Activated naive CD4-positive, alpha-beta T cell treated with anti-CD3 and anti-CD28 coated beads, Interleukin-2, amount 50 U/mL, for 24 hours (primary cell): ENCODE measurements around the gene C2CD2.
A peak's percentile ranks its signal among the peaks of the same experiment; 100 is the strongest.
"Not testable (repeated sequence)": the region's sequence is repeated elsewhere in the genome, so short reads cannot be mapped to it uniquely, and the experiment has no call there.

ENCODE experiments used
- H3K27ac Mint-ChIP-seq: one replicate; pipeline ENCODE4 v1.8.0; 2021; ENCODE audit warnings: mild to moderate bottlenecking, mixed read lengths
- H3K27me3 Mint-ChIP-seq: one replicate; pipeline ENCODE4 v1.8.0; 2021; ENCODE audit warnings: mixed read lengths
- H3K36me3 Mint-ChIP-seq: one replicate; pipeline ENCODE4 v1.8.0; 2021; ENCODE audit warnings: mixed read lengths
- H3K4me1 Mint-ChIP-seq: one replicate; pipeline ENCODE4 v1.8.0; 2021; ENCODE audit warnings: mixed read lengths
- H3K4me3 Mint-ChIP-seq: one replicate; pipeline ENCODE4 v1.8.0; 2021; ENCODE audit warnings: mild to moderate bottlenecking, mixed read lengths
- H3K9me3 Mint-ChIP-seq: one replicate; pipeline ENCODE4 v1.8.0; 2021; ENCODE audit warnings: mixed read lengths

The C2CD2 gene

DNA sequence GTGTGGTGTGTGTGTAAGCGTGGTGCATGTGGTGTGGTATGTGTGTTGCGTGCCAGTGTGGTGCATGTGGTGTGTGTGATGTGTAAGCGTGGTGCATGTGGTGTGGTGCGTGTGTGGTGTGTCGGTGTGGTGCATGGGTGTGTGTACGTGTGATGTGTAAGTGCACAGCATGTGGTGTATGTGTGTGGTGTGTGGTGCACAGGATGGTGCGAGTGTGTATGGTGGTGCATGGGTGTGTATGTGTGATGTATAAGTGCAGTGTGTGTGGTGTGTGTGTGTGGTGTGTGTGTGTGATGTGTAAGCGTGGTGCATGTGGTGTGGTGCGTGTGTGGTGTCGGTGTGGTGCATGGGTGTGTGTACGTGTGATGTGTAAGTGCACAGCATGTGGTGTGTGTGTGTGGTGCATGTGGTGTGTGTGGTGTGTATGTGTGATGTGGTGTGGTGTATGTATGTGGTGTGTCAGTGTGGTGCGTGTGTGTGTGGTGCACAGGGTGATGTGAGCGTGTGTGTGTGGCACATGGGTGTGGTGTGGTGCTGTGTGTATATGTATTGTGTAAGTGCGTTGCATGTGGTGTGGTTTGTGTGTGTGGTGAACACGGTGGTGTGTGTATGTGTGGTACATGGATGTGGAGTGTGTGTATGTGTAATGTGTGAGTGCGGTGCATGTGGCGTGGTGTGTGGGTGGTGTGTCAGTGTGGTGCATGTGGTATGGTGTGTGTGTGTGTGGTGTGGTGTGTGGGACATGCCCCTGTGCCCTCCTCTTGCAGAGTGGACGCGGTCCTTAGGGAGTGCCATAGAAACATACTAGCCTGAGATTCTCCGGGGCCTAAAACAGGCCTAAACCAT, 1.1 kb upstream of the C2CD2 start:
- peaks cover 18% of the 10 kb centered on the region for H3K4me1 Mint-ChIP-seq
- no peaks in the 10 kb centered on the region for H3K9me3 Mint-ChIP-seq
- H3K27ac Mint-ChIP-seq: peak overlapping the region; percentile 24
- H3K27me3 Mint-ChIP-seq: no peaks in the 10 kb centered on the region
- H3K36me3 Mint-ChIP-seq: no peaks in the 10 kb centered on the region
- peak overlapping the region; percentile 53 for H3K4me3 Mint-ChIP-seq

DNA sequence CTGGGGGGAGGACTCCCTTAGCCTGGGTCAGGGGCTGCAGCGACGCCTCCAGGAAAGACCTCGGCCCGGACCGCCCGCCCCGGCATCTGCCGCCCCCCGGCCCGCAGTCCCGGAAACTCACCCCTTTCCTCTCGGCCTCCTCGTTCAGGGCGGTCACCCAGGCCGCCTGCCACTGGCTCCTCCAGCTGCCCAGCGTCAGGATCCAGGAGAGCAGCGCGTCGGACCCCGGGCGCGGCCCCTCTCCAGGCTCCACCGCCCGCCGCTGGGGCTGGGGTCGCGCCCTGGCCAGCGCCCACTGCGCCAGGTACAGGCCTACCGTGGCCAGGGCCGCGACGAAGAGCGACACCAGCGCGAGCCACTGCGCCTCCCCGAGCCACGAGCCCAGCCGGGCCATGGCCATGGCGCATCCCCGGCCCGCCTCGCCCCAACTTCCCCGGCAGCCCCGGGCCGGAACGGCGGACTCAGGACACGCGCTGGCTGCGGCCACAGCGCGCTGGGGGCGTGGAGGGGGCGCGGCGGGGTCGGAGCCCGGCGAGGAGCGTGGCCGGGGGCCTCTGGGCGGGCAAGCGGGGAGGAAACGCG, 478 bp downstream of the C2CD2 start:
- H3K27ac Mint-ChIP-seq: peak overlapping the region; percentile 30
- peaks cover 18% of the 10 kb centered on the region for H3K4me1 Mint-ChIP-seq
- H3K9me3 Mint-ChIP-seq: no peaks in the 10 kb centered on the region
- H3K4me3 Mint-ChIP-seq: peak overlapping the region; percentile 77
- H3K27me3 Mint-ChIP-seq: no peaks in the 10 kb centered on the region
- no peaks in the 10 kb centered on the region for H3K36me3 Mint-ChIP-seq

DNA sequence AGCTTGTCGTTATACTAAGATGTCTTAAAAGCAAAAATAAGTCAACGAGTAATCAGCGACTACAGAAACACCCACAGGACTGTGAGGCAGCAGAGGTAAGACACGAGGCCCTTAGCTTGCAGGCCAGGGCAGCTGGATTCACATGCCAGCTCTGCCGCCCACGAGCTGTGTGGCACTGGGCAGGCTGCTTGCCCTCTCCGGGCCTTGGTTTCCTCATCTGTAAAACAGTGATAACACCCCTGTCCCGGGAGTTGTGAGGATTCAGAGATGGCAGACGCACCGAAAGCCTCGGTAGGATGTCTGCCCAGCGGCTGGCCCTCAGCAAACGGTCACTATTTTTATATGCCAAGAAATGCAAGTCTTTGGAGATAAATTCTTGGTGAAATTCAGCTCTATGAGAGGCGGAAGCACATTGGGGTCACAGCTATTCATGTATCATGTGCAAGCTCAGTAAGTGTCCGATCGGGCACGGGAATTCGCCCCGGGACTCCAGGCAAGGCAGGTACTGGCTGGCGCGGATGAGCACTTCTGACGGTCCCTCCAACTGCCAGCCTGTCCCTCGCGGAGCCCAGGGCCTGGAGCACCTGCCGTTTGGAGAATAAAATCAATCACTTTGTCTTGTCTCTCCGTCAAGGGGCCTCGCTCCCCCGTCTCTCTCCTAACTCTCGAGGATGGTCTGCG, 1.1 kb downstream of the C2CD2 start:
- H3K27ac Mint-ChIP-seq: peak overlapping the region; percentile 30
- no peaks in the 10 kb centered on the region for H3K9me3 Mint-ChIP-seq

DNA sequence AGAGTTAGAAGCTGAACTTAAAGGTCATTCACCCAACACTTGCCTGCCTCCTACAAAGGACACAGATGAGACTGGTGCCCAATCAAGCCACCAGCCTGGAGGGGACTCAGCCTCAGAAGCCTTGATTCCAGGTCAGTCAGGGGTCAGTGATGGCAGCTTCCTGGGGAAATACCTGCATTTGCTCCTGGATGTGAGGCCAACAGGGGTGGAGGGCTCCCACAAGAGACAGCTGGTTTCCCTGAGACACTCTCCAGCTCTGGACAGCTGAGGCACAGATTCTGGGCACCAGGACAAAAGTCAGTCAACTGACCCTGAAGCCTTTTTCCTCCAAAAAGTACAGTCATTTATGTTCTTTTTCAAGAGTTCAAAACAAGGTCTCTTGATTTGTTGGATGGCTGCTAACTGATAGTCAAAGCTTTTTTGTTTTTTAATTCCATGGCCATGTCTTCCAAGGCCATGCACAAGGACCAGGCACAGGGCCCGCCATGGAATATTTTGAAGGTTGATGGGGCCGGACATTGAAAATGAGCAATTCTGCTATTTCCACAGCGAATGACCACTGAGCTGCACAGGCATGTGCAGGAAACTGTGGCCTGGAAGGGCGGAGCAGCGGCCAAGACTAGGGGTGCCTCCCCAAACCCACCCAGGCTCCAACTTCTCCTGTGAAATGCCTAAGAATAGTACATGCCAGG, 1.8 kb downstream of the C2CD2 start:
- no peaks in the 10 kb centered on the region for H3K27me3 Mint-ChIP-seq
- H3K27ac Mint-ChIP-seq: peak overlapping the region; percentile 21
- peak overlapping the region; percentile 77 for H3K4me3 Mint-ChIP-seq
- no peaks in the 10 kb centered on the region for H3K36me3 Mint-ChIP-seq
- H3K4me1 Mint-ChIP-seq: peaks cover 18% of the 10 kb centered on the region
- no peaks in the 10 kb centered on the region for H3K9me3 Mint-ChIP-seq

More for the DNA sequence above, 1.1 kb downstream of the C2CD2 start:
- Mint-ChIP-seq H3K4me3 (peak overlapping the region; percentile 77), H3K4me1 (peaks cover 18% of the 10 kb centered on the region), H3K27me3 (no peaks in the 10 kb centered on the region), H3K36me3 (no peaks in the 10 kb centered on the region)

DNA sequence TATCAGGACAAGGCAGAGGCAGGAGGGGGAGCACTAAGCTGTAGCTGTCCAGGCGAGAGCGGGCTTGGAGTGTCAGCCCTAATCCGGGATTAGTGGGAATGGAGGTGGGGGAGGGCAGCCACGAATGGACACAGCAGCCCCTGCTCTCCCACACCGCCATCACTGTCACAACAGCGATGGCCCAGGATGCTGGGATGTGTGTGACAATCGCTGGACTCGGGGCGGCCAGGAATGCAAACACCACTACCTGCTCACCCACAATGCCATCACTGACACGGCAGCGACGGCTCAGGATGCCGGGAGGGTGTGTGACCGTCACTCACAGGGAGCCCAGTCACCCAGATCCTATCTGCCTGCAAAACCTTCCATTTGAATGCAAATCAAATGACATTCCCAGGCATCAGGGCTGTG, 2.9 kb downstream of the C2CD2 start:
- Mint-ChIP-seq H3K27ac (no peak overlapping the region), H3K4me3 (no peak overlapping the region), H3K27me3 (no peaks in the 10 kb centered on the region)

DNA sequence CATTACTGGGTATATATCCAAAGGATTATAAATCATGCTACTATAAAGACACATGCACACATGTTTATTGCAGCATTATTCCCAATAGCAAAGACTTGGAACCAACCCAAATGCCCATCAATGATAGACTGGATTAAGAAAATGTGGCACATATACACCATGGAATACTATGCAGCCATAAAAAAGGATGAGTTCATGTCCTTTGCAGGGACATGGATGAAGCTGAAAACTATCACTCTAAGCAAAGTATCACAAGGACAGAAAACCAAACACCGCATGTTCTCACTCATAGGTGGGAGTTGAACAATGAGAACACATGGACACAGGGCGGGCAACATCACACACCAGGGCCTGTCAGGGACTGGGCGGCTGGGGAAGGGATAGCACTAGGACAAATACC, 4.2 kb downstream of the C2CD2 start:
- H3K4me1 Mint-ChIP-seq: peaks cover 14% of the 10 kb centered on the region
- H3K36me3 Mint-ChIP-seq, H3K4me3 Mint-ChIP-seq: not testable (repeated sequence)

More for the DNA sequence above, 2.9 kb downstream of the C2CD2 start:
- peaks cover 18% of the 10 kb centered on the region for H3K4me1 Mint-ChIP-seq
- H3K9me3 Mint-ChIP-seq: no peaks in the 10 kb centered on the region
- no peaks in the 10 kb centered on the region for H3K36me3 Mint-ChIP-seq

DNA sequence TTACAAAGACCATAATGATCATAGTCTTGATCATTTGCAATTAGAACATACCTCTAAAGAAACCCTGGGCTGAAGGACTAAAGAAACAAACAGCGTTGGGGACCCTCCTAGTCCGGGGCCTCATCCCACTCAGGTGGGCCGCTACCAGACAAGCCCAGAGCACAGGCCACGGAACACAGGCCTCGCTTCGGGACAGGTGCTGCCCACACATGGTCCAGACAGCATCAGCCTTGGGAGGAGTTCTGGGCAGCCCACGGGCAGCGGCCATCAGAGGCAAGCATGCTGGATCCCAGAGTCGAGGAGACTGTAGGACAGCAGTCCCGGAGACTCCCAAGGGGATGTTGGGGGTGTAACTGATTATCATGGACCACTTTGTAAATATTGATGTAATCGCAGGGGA, 4.9 kb downstream of the C2CD2 start:
- H3K4me3 Mint-ChIP-seq: no peak overlapping the region
- H3K27ac Mint-ChIP-seq: no peak overlapping the region
- no peaks in the 10 kb centered on the region for H3K27me3 Mint-ChIP-seq
- H3K9me3 Mint-ChIP-seq: no peaks in the 10 kb centered on the region
- no peaks in the 10 kb centered on the region for H3K36me3 Mint-ChIP-seq
- peaks cover 9% of the 10 kb centered on the region for H3K4me1 Mint-ChIP-seq

More for the DNA sequence above, 4.2 kb downstream of the C2CD2 start:
- H3K9me3 Mint-ChIP-seq, H3K27ac Mint-ChIP-seq, H3K27me3 Mint-ChIP-seq: not testable (repeated sequence)

DNA sequence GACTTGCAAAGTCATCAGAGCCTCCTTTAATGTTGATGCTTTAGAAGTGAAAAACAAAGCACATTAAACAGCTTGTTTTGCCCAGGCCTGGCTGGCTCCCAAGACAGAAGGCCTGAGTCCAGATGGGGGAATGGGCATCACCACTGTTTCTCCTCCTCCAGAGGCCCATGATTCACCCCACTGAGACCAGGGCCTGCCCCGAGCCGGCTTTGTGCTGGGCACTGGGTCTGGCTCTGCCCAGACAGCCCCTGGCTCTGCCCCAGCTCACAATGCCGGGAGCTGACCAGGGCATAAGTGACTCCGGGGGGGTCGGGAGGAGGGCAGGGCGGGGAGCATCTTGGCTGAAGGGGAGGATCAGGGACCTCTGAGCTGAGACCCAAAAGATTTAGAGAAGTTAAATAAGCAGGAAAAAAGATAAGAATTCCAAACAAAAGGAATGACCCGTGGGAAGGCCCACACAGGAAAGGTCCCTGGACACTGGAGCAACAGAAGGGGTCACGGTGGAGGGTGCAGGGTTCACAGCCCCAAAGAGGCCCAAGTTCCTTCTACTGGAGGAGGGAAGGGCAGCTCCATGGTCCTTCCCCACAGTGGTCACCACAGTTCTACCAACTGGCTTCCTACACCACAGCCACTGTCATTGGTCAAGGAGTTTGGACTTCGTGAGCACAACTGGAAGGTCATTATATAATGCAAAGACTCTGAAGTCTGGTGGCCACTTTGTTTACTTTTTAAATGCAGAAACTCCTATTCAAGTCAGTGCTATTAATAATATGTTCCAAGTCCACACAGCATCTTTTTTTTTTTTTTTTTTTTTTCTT, 5.5 kb downstream of the C2CD2 start:
- no peak overlapping the region for H3K4me3 Mint-ChIP-seq
- H3K27ac Mint-ChIP-seq: no peak overlapping the region
- H3K9me3 Mint-ChIP-seq: no peaks in the 10 kb centered on the region
- peaks cover 9% of the 10 kb centered on the region for H3K4me1 Mint-ChIP-seq
- H3K36me3 Mint-ChIP-seq: no peaks in the 10 kb centered on the region
- no peaks in the 10 kb centered on the region for H3K27me3 Mint-ChIP-seq

DNA sequence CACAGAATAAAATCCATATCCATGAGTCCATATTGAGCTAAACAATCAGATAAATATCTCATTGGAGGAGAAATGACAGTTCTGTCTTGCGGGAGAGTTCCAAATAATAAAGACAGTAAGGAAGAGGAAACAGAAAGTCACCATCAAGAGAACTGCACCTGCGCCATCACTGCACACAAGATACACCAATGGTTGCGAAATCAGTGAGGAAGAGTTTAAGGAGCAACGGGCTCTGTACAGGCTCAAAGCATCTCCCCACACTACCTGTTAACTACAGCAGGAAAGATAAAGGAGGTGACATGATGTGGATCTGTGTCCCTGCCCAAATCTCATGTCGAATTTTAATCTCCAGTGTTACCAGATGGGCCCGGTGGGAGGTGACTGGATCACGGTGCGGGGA, 7.8 kb downstream of the C2CD2 start:
- no peaks in the 10 kb centered on the region for H3K9me3 Mint-ChIP-seq
- H3K27ac Mint-ChIP-seq: no peak overlapping the region
- H3K4me1 Mint-ChIP-seq: no peaks in the 10 kb centered on the region

DNA sequence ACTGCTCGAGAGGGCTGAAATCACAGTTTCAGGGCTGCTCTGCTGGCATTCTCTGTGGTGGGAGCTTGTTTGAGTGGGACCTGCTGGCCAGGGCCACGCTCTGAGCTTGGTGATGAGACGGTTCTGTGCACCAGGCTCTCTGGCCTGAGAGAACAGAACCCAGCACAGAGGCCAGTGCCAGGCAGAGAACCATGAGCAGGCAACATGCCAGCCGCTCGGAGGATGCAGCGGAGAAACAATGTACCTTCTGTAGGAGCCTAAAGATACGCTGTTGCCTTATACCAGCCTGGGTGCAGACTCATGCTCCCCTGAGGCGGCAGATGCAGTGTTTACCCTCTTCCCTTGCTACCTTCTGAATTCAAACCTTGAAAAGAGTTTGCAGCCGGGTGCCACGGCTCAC, 10.0 kb downstream of the C2CD2 start:
- Mint-ChIP-seq H3K9me3 (no peaks in the 10 kb centered on the region), H3K27me3 (no peaks in the 10 kb centered on the region), H3K4me1 (no peaks in the 10 kb centered on the region), H3K27ac (no peak overlapping the region), H3K36me3 (no peaks in the 10 kb centered on the region), H3K4me3 (no peak overlapping the region)

More for the DNA sequence above, 7.8 kb downstream of the C2CD2 start:
- no peak overlapping the region for H3K4me3 Mint-ChIP-seq
- no peaks in the 10 kb centered on the region for H3K36me3 Mint-ChIP-seq
- no peaks in the 10 kb centered on the region for H3K27me3 Mint-ChIP-seq

DNA sequence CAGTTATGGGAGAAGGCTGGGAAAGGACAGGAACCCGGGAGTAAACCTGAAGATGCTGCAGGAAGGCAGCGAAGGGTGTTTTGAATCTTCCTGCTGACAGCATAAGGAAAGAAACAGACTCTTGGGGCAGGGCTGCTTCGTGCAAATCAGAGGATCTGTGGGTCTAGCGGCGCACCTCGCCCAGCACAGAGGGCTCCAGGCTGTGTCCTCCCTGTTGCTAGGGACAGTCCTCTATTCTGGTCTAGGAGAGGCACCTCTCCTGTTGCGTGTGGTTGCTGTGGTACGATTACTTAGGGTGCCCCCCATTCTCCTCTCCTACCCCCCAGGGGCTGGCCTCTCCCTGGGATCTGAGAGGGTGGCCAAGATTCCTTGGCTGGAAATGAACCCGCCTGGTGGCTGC, 11.4 kb downstream of the C2CD2 start:
- Mint-ChIP-seq H3K36me3 (no peaks in the 10 kb centered on the region), H3K4me3 (no peak overlapping the region), H3K4me1 (no peaks in the 10 kb centered on the region), H3K27me3 (no peaks in the 10 kb centered on the region), H3K9me3 (no peaks in the 10 kb centered on the region), H3K27ac (no peak overlapping the region)

DNA sequence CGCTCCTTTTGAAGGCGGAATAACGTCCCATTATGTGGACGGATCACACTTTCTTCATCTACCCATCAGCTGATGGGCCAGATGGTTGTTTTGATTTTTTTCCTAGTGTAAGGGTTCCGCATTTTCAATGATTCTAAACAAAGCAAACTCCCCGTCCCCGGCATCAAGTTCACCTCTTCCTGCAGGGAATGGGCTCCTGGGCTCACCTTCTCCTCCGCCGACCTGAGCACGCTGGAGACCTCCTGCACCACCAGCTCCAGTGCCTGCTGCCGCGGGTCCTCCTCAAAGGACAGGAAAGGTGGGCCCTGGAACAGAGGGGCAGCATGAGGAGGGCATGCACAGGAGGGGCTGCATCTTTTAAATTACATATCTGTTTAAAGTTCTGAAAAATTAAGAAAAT, 11.9 kb downstream of the C2CD2 start:
- Mint-ChIP-seq H3K4me3 (no peak overlapping the region), H3K4me1 (no peaks in the 10 kb centered on the region), H3K36me3 (no peaks in the 10 kb centered on the region), H3K27me3 (no peaks in the 10 kb centered on the region), H3K27ac (no peak overlapping the region), H3K9me3 (no peaks in the 10 kb centered on the region)

DNA sequence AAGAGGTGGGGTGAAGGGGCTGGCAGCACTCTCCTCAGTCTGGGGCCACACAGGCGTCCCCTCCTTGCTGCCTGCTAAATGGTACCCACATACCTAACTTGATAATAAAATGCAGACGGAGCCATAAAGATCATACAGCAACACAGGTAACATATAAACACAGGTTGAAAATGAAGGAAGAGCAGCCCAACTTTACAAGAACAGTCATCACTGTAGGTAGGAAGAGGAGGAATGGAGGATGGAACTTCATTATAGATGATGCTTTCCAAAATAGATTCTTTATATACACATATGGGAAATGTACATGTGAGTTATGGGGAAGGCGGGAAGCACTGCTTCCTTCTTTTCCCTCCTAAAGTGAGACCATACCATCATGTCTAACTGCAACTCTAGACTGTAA, 13.4 kb downstream of the C2CD2 start:
- no peaks in the 10 kb centered on the region for H3K27me3 Mint-ChIP-seq
- H3K9me3 Mint-ChIP-seq: no peaks in the 10 kb centered on the region
- no peak overlapping the region for H3K27ac Mint-ChIP-seq
- H3K4me3 Mint-ChIP-seq: no peak overlapping the region
- no peaks in the 10 kb centered on the region for H3K36me3 Mint-ChIP-seq
- no peaks in the 10 kb centered on the region for H3K4me1 Mint-ChIP-seq

DNA sequence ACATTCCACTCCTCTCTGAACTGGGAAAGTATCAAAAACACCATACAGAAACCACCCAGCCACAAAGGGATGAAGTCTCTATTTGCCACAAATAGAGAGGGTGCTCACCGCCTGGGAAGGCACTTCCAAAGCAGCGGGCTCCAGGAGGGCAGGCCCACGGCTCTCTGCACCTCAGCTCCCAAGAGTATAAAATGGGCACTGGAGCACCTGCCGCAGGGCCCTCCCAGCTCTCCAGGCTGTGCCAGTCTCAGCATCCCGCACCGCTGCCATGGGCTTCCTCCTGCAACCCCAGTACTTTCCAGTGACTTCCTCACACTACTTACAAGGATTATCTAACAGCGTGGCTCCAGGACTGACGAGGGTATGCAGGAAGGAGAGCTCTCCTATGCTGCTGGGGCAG, 14.4 kb downstream of the C2CD2 start:
- no peaks in the 10 kb centered on the region for H3K36me3 Mint-ChIP-seq
- no peaks in the 10 kb centered on the region for H3K27me3 Mint-ChIP-seq
- H3K4me3 Mint-ChIP-seq: no peak overlapping the region
- no peaks in the 10 kb centered on the region for H3K9me3 Mint-ChIP-seq
- H3K4me1 Mint-ChIP-seq: no peaks in the 10 kb centered on the region
- H3K27ac Mint-ChIP-seq: no peak overlapping the region
